ENCODE data around the gene MICALL2. TPM values are rescaled to one million over a fixed set of nuclear protein-coding genes. Genes with fewer than 3 reads are reported as not detected.

Gene MICALL2
- total RNA-seq, 4 donors from 2014 or later: 1.8 to 19.7 (median 12.6) TPM

DNA sequence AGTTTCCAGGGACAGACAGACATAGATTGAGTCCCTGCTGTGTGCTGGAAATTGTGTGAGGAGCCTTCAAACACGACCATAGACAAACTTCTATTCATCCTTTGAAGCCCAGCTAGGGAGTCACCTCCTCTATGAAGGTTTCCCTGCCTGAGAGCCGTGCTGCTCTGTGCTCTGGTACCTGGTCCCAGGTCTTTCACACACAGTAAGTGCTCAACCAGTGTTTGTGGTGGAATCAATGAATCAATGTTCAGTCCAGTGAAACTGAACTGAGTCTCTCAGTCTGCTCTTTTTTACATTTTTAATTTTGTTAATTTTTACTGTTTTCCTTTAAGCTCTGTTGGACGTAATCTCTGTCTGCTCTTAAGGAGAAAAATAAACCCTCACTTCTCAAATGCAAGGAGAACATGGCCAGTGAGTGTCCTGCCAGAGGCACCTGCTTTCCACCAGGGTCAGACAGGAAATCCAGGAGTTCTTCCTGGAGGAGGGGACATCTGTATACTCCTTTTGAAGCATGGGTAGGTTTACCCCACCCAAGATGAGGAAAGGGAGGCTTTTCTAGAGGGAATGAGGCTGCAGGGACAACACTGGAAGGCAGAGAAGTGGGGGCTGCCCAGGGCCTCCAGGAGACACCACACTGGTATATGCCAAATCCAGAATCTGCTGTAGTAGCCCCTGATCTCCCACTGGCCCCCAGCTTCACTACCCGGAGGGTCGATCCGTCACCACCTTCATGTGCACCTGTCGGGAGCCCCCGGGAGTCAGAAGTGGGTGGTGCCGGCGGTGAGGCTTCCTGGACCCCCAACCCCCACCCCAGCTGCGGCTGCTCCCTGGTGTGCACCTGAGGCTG, 56.3 kb downstream of the MICALL2 start:
- no peak for DNase-seq
- H3K4me1 ChIP-seq: no peaks in the 10 kb centered on the region
- intact Hi-C loops (cut with DNase I; ENCODE audit: low total_unique reads): no loop called here
- no peak overlapping the region for H3K27ac ChIP-seq
- TF ChIP-seq, protein P1, sequence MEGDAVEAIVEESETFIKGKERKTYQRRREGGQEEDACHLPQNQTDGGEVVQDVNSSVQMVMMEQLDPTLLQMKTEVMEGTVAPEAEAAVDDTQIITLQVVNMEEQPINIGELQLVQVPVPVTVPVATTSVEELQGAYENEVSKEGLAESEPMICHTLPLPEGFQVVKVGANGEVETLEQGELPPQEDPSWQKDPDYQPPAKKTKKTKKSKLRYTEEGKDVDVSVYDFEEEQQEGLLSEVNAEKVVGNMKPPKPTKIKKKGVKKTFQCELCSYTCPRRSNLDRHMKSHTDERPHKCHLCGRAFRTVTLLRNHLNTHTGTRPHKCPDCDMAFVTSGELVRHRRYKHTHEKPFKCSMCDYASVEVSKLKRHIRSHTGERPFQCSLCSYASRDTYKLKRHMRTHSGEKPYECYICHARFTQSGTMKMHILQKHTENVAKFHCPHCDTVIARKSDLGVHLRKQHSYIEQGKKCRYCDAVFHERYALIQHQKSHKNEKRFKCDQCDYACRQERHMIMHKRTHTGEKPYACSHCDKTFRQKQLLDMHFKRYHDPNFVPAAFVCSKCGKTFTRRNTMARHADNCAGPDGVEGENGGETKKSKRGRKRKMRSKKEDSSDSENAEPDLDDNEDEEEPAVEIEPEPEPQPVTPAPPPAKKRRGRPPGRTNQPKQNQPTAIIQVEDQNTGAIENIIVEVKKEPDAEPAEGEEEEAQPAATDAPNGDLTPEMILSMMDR (IDR thresholded peaks at IDR 0.05): no peak
- TF ChIP-seq POLR2A (IDR thresholded peaks at IDR 0.05): no peak
- H3K9me3 ChIP-seq: no peaks in the 10 kb centered on the region
- H3K27me3 ChIP-seq: peaks cover 0 to 40% of the 10 kb centered on the region in 2 donors
- H3K36me3 ChIP-seq: no peaks in the 10 kb centered on the region
- H3K4me3 ChIP-seq: no peak overlapping the region

DNA sequence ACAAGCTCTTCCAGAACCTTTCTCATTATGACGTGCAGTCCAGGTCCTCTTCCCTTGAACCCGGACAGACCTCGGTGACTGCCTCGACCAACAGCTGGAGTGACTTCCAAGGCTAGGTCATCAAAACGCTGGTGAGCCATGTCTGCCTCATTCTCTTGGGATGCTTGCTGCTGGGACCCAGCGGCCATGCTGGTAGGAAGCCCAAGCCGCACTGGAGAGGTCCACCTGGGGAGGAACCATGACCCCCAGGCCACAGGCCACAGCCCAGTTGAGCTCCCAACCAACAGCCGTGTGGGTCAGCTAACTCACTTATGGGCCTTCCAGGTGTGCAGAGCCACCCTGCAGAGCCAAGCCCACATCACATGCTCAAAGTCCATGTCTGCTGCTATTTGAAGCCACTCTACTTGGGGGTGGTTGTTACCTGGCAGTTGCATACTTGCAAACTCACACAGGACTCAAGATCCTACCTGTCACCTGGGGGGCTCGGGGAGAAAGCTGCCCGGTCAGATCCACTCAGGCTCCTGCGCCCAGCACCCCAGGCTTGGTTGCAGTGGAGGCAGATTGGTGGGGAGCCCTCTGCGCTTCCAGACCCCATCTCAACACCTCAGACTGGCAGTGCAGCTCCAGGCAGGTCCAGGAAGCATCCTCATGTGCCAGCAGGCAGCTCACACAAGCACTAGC, 57.0 kb downstream of the MICALL2 start:
- no peak for TF ChIP-seq POLR2A (IDR thresholded peaks at IDR 0.05)
- TF ChIP-seq, protein P1 (IDR thresholded peaks at IDR 0.05): no peak
- Histone ChIP-seq H3K36me3 (no peaks in the 10 kb centered on the region), H3K27me3 (peaks cover 0 to 36% of the 10 kb centered on the region in 2 donors), H3K27ac (no peak overlapping the region), H3K4me1 (no peaks in the 10 kb centered on the region), H3K4me3 (no peak overlapping the region), H3K9me3 (no peaks in the 10 kb centered on the region)
- no peak for DNase-seq
- intact Hi-C loops (cut with DNase I; ENCODE audit: low total_unique reads): no loop called here

DNA sequence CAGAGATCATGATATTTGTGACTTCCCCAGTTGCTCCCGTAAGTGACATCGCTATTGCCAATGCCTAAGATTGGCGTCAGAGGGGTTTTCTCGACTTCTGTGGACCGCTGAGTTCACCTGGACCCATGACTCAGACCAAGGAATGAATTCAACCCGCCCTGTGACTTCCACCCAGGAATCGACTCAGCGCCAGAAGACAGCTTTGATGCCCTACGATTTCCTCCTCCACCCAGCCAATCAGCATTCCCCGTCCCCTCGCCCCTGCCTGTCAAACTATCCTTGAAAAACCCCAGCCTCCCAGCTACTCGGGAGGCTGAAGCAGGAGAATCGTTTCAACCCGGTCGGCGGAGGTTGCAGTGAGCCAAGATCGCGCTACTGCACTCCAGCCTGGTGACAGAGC, 58.3 kb downstream of the MICALL2 start:
- no peak for DNase-seq
- Histone ChIP-seq H3K36me3 (no peaks in the 10 kb centered on the region), H3K9me3 (no peaks in the 10 kb centered on the region), H3K27me3 (peaks cover 0 to 29% of the 10 kb centered on the region in 2 donors), H3K27ac (no peak overlapping the region), H3K4me3 (no peak overlapping the region), H3K4me1 (no peaks in the 10 kb centered on the region)
- TF ChIP-seq, protein P1 (IDR thresholded peaks at IDR 0.05): no peak
- TF ChIP-seq POLR2A (IDR thresholded peaks at IDR 0.05): no peak
- intact Hi-C loops (cut with DNase I; ENCODE audit: low total_unique reads): no loop called here

DNA sequence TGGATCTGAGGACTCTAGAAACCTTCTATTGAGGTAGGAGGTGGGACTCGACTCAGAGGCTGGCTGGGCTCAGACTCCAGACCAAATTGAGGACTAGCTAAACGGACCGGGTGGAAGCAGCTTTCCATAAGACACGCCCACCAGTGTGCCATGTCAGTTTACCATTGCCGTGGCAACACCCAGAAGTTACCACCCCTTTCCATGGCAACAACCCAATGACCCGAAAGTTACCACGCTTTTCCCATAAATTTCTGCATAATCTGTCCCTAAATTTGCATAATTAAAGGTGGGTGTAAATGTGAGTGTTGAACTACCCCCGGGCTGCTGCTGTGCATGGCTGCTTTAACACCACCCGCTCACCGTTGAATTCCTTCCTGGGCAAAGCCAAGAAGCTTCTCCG, 58.9 kb downstream of the MICALL2 start:
- no peak overlapping the region for H3K27ac ChIP-seq
- no peak for TF ChIP-seq POLR2A (IDR thresholded peaks at IDR 0.05)
- TF ChIP-seq, protein P1 (IDR thresholded peaks at IDR 0.05): no peak
- H3K4me3 ChIP-seq: no peak overlapping the region
- intact Hi-C loops (cut with DNase I; ENCODE audit: low total_unique reads): no loop called here
- H3K9me3 ChIP-seq: no peaks in the 10 kb centered on the region
- peaks cover 0 to 25% of the 10 kb centered on the region in 2 donors for H3K27me3 ChIP-seq
- DNase-seq: no peak
- no peaks in the 10 kb centered on the region for H3K4me1 ChIP-seq
- H3K36me3 ChIP-seq: no peaks in the 10 kb centered on the region

Measured in uterus (tissue), 4 donors.